T47D (cell line): ENCODE results near the gene FHL2.

Experiments
- DNase-seq, 2 experiments: peaks; one replicate each; pipeline versions ENCODE4 v3.0.0 to v3.0.0-alpha.2; 2011 to 2012; ENCODE audit warnings: low read depth in 1 of 2, low spot score in 1 of 2
- JUND ChIP-seq: IDR thresholded peaks from 2 replicates; pipeline ENCODE4 v1.6.1; 2012; ENCODE audit warnings: low read depth
- in situ Hi-C: cut with HindIII; loops from 2 replicates; pipeline ENCODE4 v1.10.0; 2016; ENCODE audit warnings: low sequenced_read_pairs, low pct_unique_long_range_greater_than_20kb

FHL2 gene

GRCh38 chr2:105415007-105415406 is 16.2 kb upstream of the FHL2 start:
- no peak for TF ChIP-seq JUND

DNA sequence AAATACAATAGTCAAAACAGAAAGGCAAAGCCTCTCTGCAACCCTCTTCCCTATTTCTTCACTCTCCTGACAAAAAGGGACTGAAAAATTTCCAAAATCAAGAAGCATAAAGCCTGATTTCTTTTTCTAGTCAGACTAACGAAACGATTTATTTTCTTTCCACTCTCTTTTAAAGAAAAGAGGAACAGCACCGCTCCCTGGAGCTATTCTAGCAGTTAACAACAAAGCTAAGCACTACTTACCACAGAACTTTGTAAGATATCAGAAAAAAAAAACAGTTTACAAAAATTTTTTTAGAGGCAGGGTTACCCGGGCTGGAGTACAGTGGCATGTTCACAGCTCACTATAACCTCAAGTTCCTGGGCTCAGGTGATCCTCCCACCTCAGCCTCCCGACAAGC is 14.4 kb upstream of the FHL2 start:
- in situ Hi-C loops, result no loop called here
- DNase-seq, result no peak
- no peak for TF ChIP-seq JUND

More at GRCh38 chr2:105415007-105415406, 16.2 kb upstream of the FHL2 start:
- in situ Hi-C loops, result no loop called here
- no peak for DNase-seq

DNA sequence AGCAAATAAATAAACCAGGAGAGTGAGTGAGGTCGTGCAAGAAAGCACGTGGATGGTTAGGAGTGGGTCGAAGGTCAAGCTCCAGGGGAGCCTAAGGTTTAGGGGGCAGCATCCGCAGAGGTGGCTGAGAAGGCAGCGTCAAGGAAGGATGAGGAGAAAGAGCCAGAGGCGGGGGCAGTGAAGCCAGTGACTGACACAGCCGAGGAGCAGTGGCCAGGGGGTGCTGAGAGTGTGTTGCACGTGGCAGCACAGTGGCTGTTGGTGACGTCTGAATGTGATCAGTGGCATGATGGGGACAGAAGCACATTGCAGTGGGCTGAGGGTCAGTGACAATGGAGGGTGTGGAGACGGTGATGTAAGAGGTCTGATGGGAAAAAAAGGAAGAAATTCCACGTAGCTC is 13.7 kb upstream of the FHL2 start:
- in situ Hi-C loops, result no loop called here
- no peak for TF ChIP-seq JUND

DNA sequence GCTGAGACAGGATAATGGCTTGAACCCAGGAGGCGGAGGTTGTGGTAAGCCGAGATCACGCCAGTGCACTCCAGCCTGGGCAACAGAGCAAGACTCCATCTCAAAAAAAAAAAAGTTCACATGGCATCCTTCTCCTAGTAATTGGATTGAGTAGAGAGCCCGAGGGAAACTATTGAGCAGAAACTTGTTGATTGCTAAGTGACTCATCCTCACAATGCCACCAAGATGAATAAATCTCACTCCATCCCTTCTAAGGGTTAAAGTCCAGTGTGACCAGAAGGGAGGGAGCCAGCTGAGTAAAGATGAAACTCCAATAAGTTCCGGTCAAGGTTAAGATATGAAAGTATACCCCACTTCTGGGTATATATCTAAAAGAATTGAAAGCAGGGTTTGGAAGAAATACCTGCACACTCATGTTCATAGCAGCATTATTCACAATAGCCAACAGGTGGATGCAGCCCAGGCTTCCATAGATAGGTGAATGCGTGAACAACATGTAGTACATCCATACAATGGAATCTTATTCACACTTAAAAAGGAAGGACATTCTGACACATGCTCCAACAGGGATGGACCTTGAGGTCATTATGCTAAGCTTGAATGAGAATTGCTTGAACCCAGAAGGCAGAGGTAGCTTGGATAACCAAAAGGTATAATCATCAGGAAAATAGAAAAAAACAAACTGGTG is 13.0 kb upstream of the FHL2 start:
- in situ Hi-C loops, result no loop called here
- TF ChIP-seq JUND, result no peak
- no peak for DNase-seq

More for the DNA sequence above, 13.7 kb upstream of the FHL2 start:
- DNase-seq, result no peak

GRCh38 chr2:105410554-105410953 is 11.7 kb upstream of the FHL2 start:
- no peak for TF ChIP-seq JUND
- DNase-seq, result no peak
- in situ Hi-C loops, result no loop called here

- no peak for TF ChIP-seq JUND
- DNase-seq, result peak in 1 of 2 experiments; percentile 87
- in situ Hi-C loops, result no loop called here
Observed at GRCh38 chr2:105409717-105410116, 10.9 kb upstream of the FHL2 start.

DNA sequence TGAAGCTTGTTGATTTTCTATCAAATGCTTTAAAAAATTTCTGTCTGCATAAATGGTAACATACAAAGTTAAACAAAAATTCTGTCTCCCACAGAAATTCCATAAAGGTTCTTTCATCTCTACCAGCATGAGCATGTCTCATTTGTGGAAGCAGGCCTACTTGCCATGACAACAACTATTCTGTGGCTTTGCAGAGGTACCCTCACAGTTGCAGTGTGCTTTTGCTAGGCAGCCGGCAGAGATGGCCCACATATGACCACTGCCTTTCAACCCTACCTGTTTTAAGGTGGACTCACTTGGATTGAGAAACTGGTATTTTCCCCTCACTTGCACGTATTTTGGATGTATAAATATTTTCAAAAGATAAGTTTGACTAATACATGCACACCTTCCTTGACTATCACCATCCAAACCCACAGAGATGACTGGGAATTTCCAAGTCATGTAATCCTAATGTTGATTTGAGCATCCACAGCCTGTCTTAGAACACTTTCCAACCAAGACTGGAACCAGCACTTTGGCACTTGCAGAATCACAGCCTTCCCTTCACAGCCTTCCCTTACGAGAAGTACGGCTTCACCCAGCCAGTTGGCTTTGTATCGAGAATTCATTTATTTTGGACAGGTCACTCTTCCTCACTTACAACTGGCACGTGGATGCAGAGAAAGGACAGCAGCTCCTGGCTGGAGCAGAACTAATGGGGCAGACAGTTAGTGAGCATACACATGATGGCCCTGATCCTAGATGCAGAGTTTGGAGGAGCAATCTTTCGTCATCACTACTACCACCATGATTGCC is 9.3 kb upstream of the FHL2 start:
- no peak for TF ChIP-seq JUND
- DNase-seq, result no peak
- in situ Hi-C loops, result no loop called here

GRCh38 chr2:105406221-105406620 is 7.4 kb upstream of the FHL2 start:
- no peak for TF ChIP-seq JUND
- in situ Hi-C loops, result no loop called here
- DNase-seq, result no peak

- TF ChIP-seq JUND, result no peak
- in situ Hi-C loops, result no loop called here
- DNase-seq, result no peak
Observed at GRCh38 chr2:105405291-105405690, 6.4 kb upstream of the FHL2 start.

GRCh38 chr2:105404736-105405135 is 5.9 kb upstream of the FHL2 start:
- no peak for DNase-seq
- TF ChIP-seq JUND, result no peak
- in situ Hi-C loops, result no loop called here

GRCh38 chr2:105403783-105404698 is 5.2 kb upstream of the FHL2 start:
- DNase-seq, result peak in 1 of 2 experiments; percentile 95
- in situ Hi-C loops, result no loop called here
- peak; percentile 71; the same call in 1 of the 2 replicates for TF ChIP-seq JUND

GRCh38 chr2:105403241-105403782 is 4.5 kb upstream of the FHL2 start:
- no peak for TF ChIP-seq JUND
- peak in 1 of 2 experiments; percentile 88 for DNase-seq
- in situ Hi-C loops, result no loop called here

DNA sequence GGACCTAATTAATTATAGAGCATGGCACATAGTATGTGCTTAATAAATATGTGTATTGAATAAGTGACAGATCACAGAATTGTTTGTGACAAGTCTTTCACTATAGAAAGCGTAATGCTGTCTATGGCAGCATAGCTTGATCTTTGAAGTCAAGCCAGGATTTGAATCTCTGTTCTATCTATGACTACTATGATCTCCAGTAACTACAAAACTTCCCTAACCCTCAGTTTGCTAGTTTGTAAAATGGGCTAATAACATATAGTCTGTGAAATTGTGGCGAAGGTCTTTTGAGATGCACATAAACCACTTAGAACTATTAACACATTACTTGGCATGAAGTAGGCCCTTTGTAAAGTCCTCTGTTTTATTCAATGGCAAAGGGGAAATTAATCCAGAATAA is 4.0 kb upstream of the FHL2 start:
- DNase-seq, result no peak
- TF ChIP-seq JUND, result no peak
- in situ Hi-C loops, result no loop called here
